Measurements from ENCODE around the gene USP9X. TPM values are rescaled to one million over a fixed set of nuclear protein-coding genes. Genes with fewer than 3 reads are reported as not detected.

The USP9X gene
- total RNA-seq, 1 donor from 2014 or later, result 86.3 TPM

GRCh38 chrX:41064018-41064417, 21.2 kb upstream of the USP9X start:
- Mint-ChIP-seq H3K27me3 (ENCODE audit: low read depth) (no peaks in the 10 kb centered on the region), H3K27ac (ENCODE audit: unreplicated experiment) (no peak overlapping the region), H3K36me3 (ENCODE audit: low read depth) (no peaks in the 10 kb centered on the region), H3K9me3 (ENCODE audit: low read depth) (peaks cover 2% of the 10 kb centered on the region), H3K4me1 (ENCODE audit: low read depth) (peaks cover 9% of the 10 kb centered on the region), H3K4me3 (ENCODE audit: unreplicated experiment) (no peak overlapping the region)
- no peak for TF ChIP-seq CTCF (IDR thresholded peaks at IDR 0.05)
- no peak for DNase-seq (ENCODE audit: low spot score)

- no peak for DNase-seq (ENCODE audit: low spot score)
- H3K27me3 Mint-ChIP-seq (ENCODE audit: low read depth), result no peaks in the 10 kb centered on the region
- no peak overlapping the region for H3K27ac Mint-ChIP-seq (ENCODE audit: unreplicated experiment)
- TF ChIP-seq CTCF (IDR thresholded peaks at IDR 0.05), result no peak
- peaks cover 9% of the 10 kb centered on the region for H3K4me1 Mint-ChIP-seq (ENCODE audit: low read depth)
- H3K4me3 Mint-ChIP-seq (ENCODE audit: unreplicated experiment), result no peak overlapping the region
- no peaks in the 10 kb centered on the region for H3K36me3 Mint-ChIP-seq (ENCODE audit: low read depth)
- peaks cover 7% of the 10 kb centered on the region for H3K9me3 Mint-ChIP-seq (ENCODE audit: low read depth)
Measured at GRCh38 chrX:41066391-41066790, 18.9 kb upstream of the USP9X start.

GRCh38 chrX:41066969-41067368, 18.3 kb upstream of the USP9X start:
- no peaks in the 10 kb centered on the region for H3K27me3 Mint-ChIP-seq (ENCODE audit: low read depth)
- H3K27ac Mint-ChIP-seq (ENCODE audit: unreplicated experiment), result no peak overlapping the region
- DNase-seq (ENCODE audit: low spot score), result no peak
- no peak overlapping the region for H3K4me3 Mint-ChIP-seq (ENCODE audit: unreplicated experiment)
- H3K9me3 Mint-ChIP-seq (ENCODE audit: low read depth), result peaks cover 7% of the 10 kb centered on the region
- H3K4me1 Mint-ChIP-seq (ENCODE audit: low read depth), result peaks cover 9% of the 10 kb centered on the region
- TF ChIP-seq CTCF (IDR thresholded peaks at IDR 0.05), result no peak
- no peaks in the 10 kb centered on the region for H3K36me3 Mint-ChIP-seq (ENCODE audit: low read depth)

- H3K9me3 Mint-ChIP-seq (ENCODE audit: low read depth), result peaks cover 7% of the 10 kb centered on the region
- H3K36me3 Mint-ChIP-seq (ENCODE audit: low read depth), result no peaks in the 10 kb centered on the region
- no peak for DNase-seq (ENCODE audit: low spot score)
- H3K27me3 Mint-ChIP-seq (ENCODE audit: low read depth), result no peaks in the 10 kb centered on the region
- TF ChIP-seq CTCF (IDR thresholded peaks at IDR 0.05), result no peak
- H3K4me3 Mint-ChIP-seq (ENCODE audit: unreplicated experiment), result no peak overlapping the region
- H3K4me1 Mint-ChIP-seq (ENCODE audit: low read depth), result peaks cover 9% of the 10 kb centered on the region
- H3K27ac Mint-ChIP-seq (ENCODE audit: unreplicated experiment), result no peak overlapping the region
Measured at GRCh38 chrX:41067721-41068120, 17.5 kb upstream of the USP9X start.

- Mint-ChIP-seq H3K36me3 (ENCODE audit: low read depth) (no peaks in the 10 kb centered on the region), H3K4me1 (ENCODE audit: low read depth) (no peaks in the 10 kb centered on the region), H3K4me3 (ENCODE audit: unreplicated experiment) (no peak overlapping the region), H3K27me3 (ENCODE audit: low read depth) (no peaks in the 10 kb centered on the region), H3K9me3 (ENCODE audit: low read depth) (no peaks in the 10 kb centered on the region), H3K27ac (ENCODE audit: unreplicated experiment) (no peak overlapping the region)
- DNase-seq (ENCODE audit: low spot score), result no peak
- TF ChIP-seq CTCF (IDR thresholded peaks at IDR 0.05), result no peak
Measured at GRCh38 chrX:41076742-41077141, 8.5 kb upstream of the USP9X start.
